CD4-positive, alpha-beta T cell treated with Interleukin-21 for 1 hour (primary cell): ENCODE results near the gene PRKAR2B.
A peak's percentile ranks its signal among the peaks of the same experiment; 100 is the strongest.
"Not testable (repeated sequence)": the region's sequence is repeated elsewhere in the genome, so short reads cannot be mapped to it uniquely, and the experiment has no call there.

Experiments
- DNase-seq: peaks from one replicate; pipeline ENCODE4 v3.0.0-alpha.2; 2020

PRKAR2B gene

GRCh38 chr7:107080099-107080505 is 35.6 kb downstream of the PRKAR2B start:
- no peak for DNase-seq

GRCh38 chr7:107080533-107080932 is 36.0 kb downstream of the PRKAR2B start:
- no peak for DNase-seq

GRCh38 chr7:107085180-107085579 is 40.7 kb downstream of the PRKAR2B start:
- no peak for DNase-seq

- no peak for DNase-seq
Observed at GRCh38 chr7:107089627-107090026, 45.1 kb downstream of the PRKAR2B start.

GRCh38 chr7:107090457-107090856 is 46.0 kb downstream of the PRKAR2B start:
- no peak for DNase-seq

GRCh38 chr7:107091306-107091705 is 46.8 kb downstream of the PRKAR2B start:
- no peak for DNase-seq

- not testable (repeated sequence) for DNase-seq
Observed at GRCh38 chr7:107093671-107094070, 49.2 kb downstream of the PRKAR2B start.

- not testable (repeated sequence) for DNase-seq
Observed at GRCh38 chr7:107099154-107099553, 54.6 kb downstream of the PRKAR2B start.

- DNase-seq: no peak
Observed at GRCh38 chr7:107100824-107101223, 56.3 kb downstream of the PRKAR2B start.

- DNase-seq: peak; percentile 12
Observed at GRCh38 chr7:107103369-107103768, 58.9 kb downstream of the PRKAR2B start.

- no peak for DNase-seq
Observed at GRCh38 chr7:107104801-107105200, 60.3 kb downstream of the PRKAR2B start.

- no peak for DNase-seq
Observed at GRCh38 chr7:107105591-107106245, 61.2 kb downstream of the PRKAR2B start.

- no peak for DNase-seq
Observed at GRCh38 chr7:107108793-107109371, 64.4 kb downstream of the PRKAR2B start.

GRCh38 chr7:107109955-107110354 is 65.5 kb downstream of the PRKAR2B start:
- DNase-seq: no peak

GRCh38 chr7:107111196-107111595 is 66.7 kb downstream of the PRKAR2B start:
- DNase-seq: no peak

GRCh38 chr7:107113866-107114265 is 69.4 kb downstream of the PRKAR2B start:
- DNase-seq: no peak

- no peak for DNase-seq
Observed at GRCh38 chr7:107115114-107115513, 70.6 kb downstream of the PRKAR2B start.

GRCh38 chr7:107115762-107116540 is 71.4 kb downstream of the PRKAR2B start:
- no peak for DNase-seq

GRCh38 chr7:107118109-107118900 is 73.8 kb downstream of the PRKAR2B start:
- no peak for DNase-seq

GRCh38 chr7:107119376-107120105 is 75.0 kb downstream of the PRKAR2B start:
- no peak for DNase-seq

- DNase-seq: no peak
Observed at GRCh38 chr7:107122486-107122911, 78.0 kb downstream of the PRKAR2B start.

GRCh38 chr7:107123392-107123791 is 78.9 kb downstream of the PRKAR2B start:
- DNase-seq: no peak
